ENCODE measurements around the gene CDK19.

CDK19 gene

GRCh38 chr6:110646419-110646698, 168.9 kb downstream of the CDK19 start:
- H3K9me3 ChIP-seq (ENCODE audit: control insufficient read depth in 2 of 2, low read length in 2 of 2) = no peaks in the 10 kb centered on the region
- H3K27me3 ChIP-seq (ENCODE audit: control insufficient read depth in 1 of 2, insufficient read depth in 2 of 2, low read length in 2 of 2) = no peaks in the 10 kb centered on the region
- H3K4me3 ChIP-seq (ENCODE audit: low read length in 2 of 2) = no peak overlapping the region
- no peaks in the 10 kb centered on the region for H3K36me3 ChIP-seq (ENCODE audit: control insufficient read depth in 2 of 2, insufficient read depth in 2 of 2, low read length in 2 of 2)
- no peak overlapping the region for H3K9ac ChIP-seq (ENCODE audit: low read length in 2 of 2)
- no peak overlapping the region for H3K27ac ChIP-seq (ENCODE audit: low read length)
- H3K4me1 ChIP-seq (ENCODE audit: control insufficient read depth, insufficient read depth, low read length) = no peaks in the 10 kb centered on the region

GRCh38 chr6:110645685-110646418, 169.4 kb downstream of the CDK19 start:
- Histone ChIP-seq H3K4me1 (ENCODE audit: control insufficient read depth, insufficient read depth, low read length) (no peaks in the 10 kb centered on the region), H3K27ac (ENCODE audit: low read length) (no peak overlapping the region), H3K4me3 (ENCODE audit: low read length in 2 of 2) (no peak overlapping the region), H3K36me3 (ENCODE audit: control insufficient read depth in 2 of 2, insufficient read depth in 2 of 2, low read length in 2 of 2) (no peaks in the 10 kb centered on the region), H3K27me3 (ENCODE audit: control insufficient read depth in 1 of 2, insufficient read depth in 2 of 2, low read length in 2 of 2) (no peaks in the 10 kb centered on the region), H3K9ac (ENCODE audit: low read length in 2 of 2) (no peak overlapping the region), H3K9me3 (ENCODE audit: control insufficient read depth in 2 of 2, low read length in 2 of 2) (no peaks in the 10 kb centered on the region)

- Histone ChIP-seq H3K36me3 (ENCODE audit: control insufficient read depth in 2 of 2, insufficient read depth in 2 of 2, low read length in 2 of 2) (no peaks in the 10 kb centered on the region), H3K27ac (ENCODE audit: low read length) (no peak overlapping the region), H3K9ac (ENCODE audit: low read length in 2 of 2) (no peak overlapping the region), H3K9me3 (ENCODE audit: control insufficient read depth in 2 of 2, low read length in 2 of 2) (no peaks in the 10 kb centered on the region), H3K27me3 (ENCODE audit: control insufficient read depth in 1 of 2, insufficient read depth in 2 of 2, low read length in 2 of 2) (no peaks in the 10 kb centered on the region), H3K4me3 (ENCODE audit: low read length in 2 of 2) (no peak overlapping the region), H3K4me1 (ENCODE audit: control insufficient read depth, insufficient read depth, low read length) (no peaks in the 10 kb centered on the region)
Observed at GRCh38 chr6:110643175-110643574, 172.1 kb downstream of the CDK19 start.

- no peaks in the 10 kb centered on the region for H3K4me1 ChIP-seq (ENCODE audit: control insufficient read depth, insufficient read depth, low read length)
- H3K27ac ChIP-seq (ENCODE audit: low read length) = no peak overlapping the region
Observed at GRCh38 chr6:110642711-110643110, 172.6 kb downstream of the CDK19 start.

GRCh38 chr6:110636781-110637180, 178.5 kb downstream of the CDK19 start:
- Histone ChIP-seq H3K36me3 (ENCODE audit: control insufficient read depth in 2 of 2, insufficient read depth in 2 of 2, low read length in 2 of 2) (no peaks in the 10 kb centered on the region), H3K9me3 (ENCODE audit: control insufficient read depth in 2 of 2, low read length in 2 of 2) (no peaks in the 10 kb centered on the region), H3K4me3 (ENCODE audit: low read length in 2 of 2) (no peak overlapping the region), H3K27ac (ENCODE audit: low read length) (no peak overlapping the region), H3K9ac (ENCODE audit: low read length in 2 of 2) (no peak overlapping the region), H3K27me3 (ENCODE audit: control insufficient read depth in 1 of 2, insufficient read depth in 2 of 2, low read length in 2 of 2) (no peaks in the 10 kb centered on the region), H3K4me1 (ENCODE audit: control insufficient read depth, insufficient read depth, low read length) (no peaks in the 10 kb centered on the region)

More at GRCh38 chr6:110642711-110643110, 172.6 kb downstream of the CDK19 start:
- no peak overlapping the region for H3K4me3 ChIP-seq (ENCODE audit: low read length in 2 of 2)
- H3K27me3 ChIP-seq (ENCODE audit: control insufficient read depth in 1 of 2, insufficient read depth in 2 of 2, low read length in 2 of 2) = no peaks in the 10 kb centered on the region
- H3K36me3 ChIP-seq (ENCODE audit: control insufficient read depth in 2 of 2, insufficient read depth in 2 of 2, low read length in 2 of 2) = no peaks in the 10 kb centered on the region
- no peak overlapping the region for H3K9ac ChIP-seq (ENCODE audit: low read length in 2 of 2)
- no peaks in the 10 kb centered on the region for H3K9me3 ChIP-seq (ENCODE audit: control insufficient read depth in 2 of 2, low read length in 2 of 2)

- no peaks in the 10 kb centered on the region for H3K4me1 ChIP-seq (ENCODE audit: control insufficient read depth, insufficient read depth, low read length)
- H3K27ac ChIP-seq (ENCODE audit: low read length) = no peak overlapping the region
- no peaks in the 10 kb centered on the region for H3K36me3 ChIP-seq (ENCODE audit: control insufficient read depth in 2 of 2, insufficient read depth in 2 of 2, low read length in 2 of 2)
- H3K4me3 ChIP-seq (ENCODE audit: low read length in 2 of 2) = no peak overlapping the region
- no peaks in the 10 kb centered on the region for H3K9me3 ChIP-seq (ENCODE audit: control insufficient read depth in 2 of 2, low read length in 2 of 2)
- H3K9ac ChIP-seq (ENCODE audit: low read length in 2 of 2) = no peak overlapping the region
- H3K27me3 ChIP-seq (ENCODE audit: control insufficient read depth in 1 of 2, insufficient read depth in 2 of 2, low read length in 2 of 2) = no peaks in the 10 kb centered on the region
Observed at GRCh38 chr6:110635096-110635495, 180.2 kb downstream of the CDK19 start.

- Histone ChIP-seq H3K9ac (ENCODE audit: low read length in 2 of 2) (no peak overlapping the region), H3K27ac (ENCODE audit: low read length) (no peak overlapping the region), H3K4me3 (ENCODE audit: low read length in 2 of 2) (no peak overlapping the region), H3K9me3 (ENCODE audit: control insufficient read depth in 2 of 2, low read length in 2 of 2) (no peaks in the 10 kb centered on the region), H3K4me1 (ENCODE audit: control insufficient read depth, insufficient read depth, low read length) (no peaks in the 10 kb centered on the region), H3K27me3 (ENCODE audit: control insufficient read depth in 1 of 2, insufficient read depth in 2 of 2, low read length in 2 of 2) (no peaks in the 10 kb centered on the region), H3K36me3 (ENCODE audit: control insufficient read depth in 2 of 2, insufficient read depth in 2 of 2, low read length in 2 of 2) (no peaks in the 10 kb centered on the region)
Observed at GRCh38 chr6:110633731-110634213, 181.5 kb downstream of the CDK19 start.

GRCh38 chr6:110629153-110629552, 186.1 kb downstream of the CDK19 start:
- no peaks in the 10 kb centered on the region for H3K4me1 ChIP-seq (ENCODE audit: control insufficient read depth, insufficient read depth, low read length)
- H3K27me3 ChIP-seq (ENCODE audit: control insufficient read depth in 1 of 2, insufficient read depth in 2 of 2, low read length in 2 of 2) = no peaks in the 10 kb centered on the region
- no peak overlapping the region for H3K9ac ChIP-seq (ENCODE audit: low read length in 2 of 2)
- H3K9me3 ChIP-seq (ENCODE audit: control insufficient read depth in 2 of 2, low read length in 2 of 2) = no peaks in the 10 kb centered on the region
- H3K4me3 ChIP-seq (ENCODE audit: low read length in 2 of 2) = no peak overlapping the region
- H3K36me3 ChIP-seq (ENCODE audit: control insufficient read depth in 2 of 2, insufficient read depth in 2 of 2, low read length in 2 of 2) = no peaks in the 10 kb centered on the region
- H3K27ac ChIP-seq (ENCODE audit: low read length) = no peak overlapping the region

GRCh38 chr6:110628330-110628729, 186.9 kb downstream of the CDK19 start:
- no peak overlapping the region for H3K4me3 ChIP-seq (ENCODE audit: low read length in 2 of 2)
- H3K9me3 ChIP-seq (ENCODE audit: control insufficient read depth in 2 of 2, low read length in 2 of 2) = no peaks in the 10 kb centered on the region
- H3K36me3 ChIP-seq (ENCODE audit: control insufficient read depth in 2 of 2, insufficient read depth in 2 of 2, low read length in 2 of 2) = no peaks in the 10 kb centered on the region
- no peak overlapping the region for H3K27ac ChIP-seq (ENCODE audit: low read length)
- no peaks in the 10 kb centered on the region for H3K27me3 ChIP-seq (ENCODE audit: control insufficient read depth in 1 of 2, insufficient read depth in 2 of 2, low read length in 2 of 2)
- H3K4me1 ChIP-seq (ENCODE audit: control insufficient read depth, insufficient read depth, low read length) = no peaks in the 10 kb centered on the region
- no peak overlapping the region for H3K9ac ChIP-seq (ENCODE audit: low read length in 2 of 2)

GRCh38 chr6:110626442-110626841, 188.8 kb downstream of the CDK19 start:
- Histone ChIP-seq H3K4me1 (ENCODE audit: control insufficient read depth, insufficient read depth, low read length) (no peaks in the 10 kb centered on the region), H3K9me3 (ENCODE audit: control insufficient read depth in 2 of 2, low read length in 2 of 2) (no peaks in the 10 kb centered on the region), H3K36me3 (ENCODE audit: control insufficient read depth in 2 of 2, insufficient read depth in 2 of 2, low read length in 2 of 2) (peaks cover 0 to under 1% of the 10 kb centered on the region in 2 donors), H3K9ac (ENCODE audit: low read length in 2 of 2) (no peak overlapping the region), H3K4me3 (ENCODE audit: low read length in 2 of 2) (no peak overlapping the region), H3K27me3 (ENCODE audit: control insufficient read depth in 1 of 2, insufficient read depth in 2 of 2, low read length in 2 of 2) (no peaks in the 10 kb centered on the region), H3K27ac (ENCODE audit: low read length) (no peak overlapping the region)

GRCh38 chr6:110625883-110626282, 189.4 kb downstream of the CDK19 start:
- Histone ChIP-seq H3K36me3 (ENCODE audit: control insufficient read depth in 2 of 2, insufficient read depth in 2 of 2, low read length in 2 of 2) (peaks cover 0 to 2% of the 10 kb centered on the region in 2 donors), H3K4me1 (ENCODE audit: control insufficient read depth, insufficient read depth, low read length) (no peaks in the 10 kb centered on the region), H3K9me3 (ENCODE audit: control insufficient read depth in 2 of 2, low read length in 2 of 2) (no peaks in the 10 kb centered on the region), H3K27ac (ENCODE audit: low read length) (no peak overlapping the region), H3K4me3 (ENCODE audit: low read length in 2 of 2) (no peak overlapping the region), H3K27me3 (ENCODE audit: control insufficient read depth in 1 of 2, insufficient read depth in 2 of 2, low read length in 2 of 2) (no peaks in the 10 kb centered on the region), H3K9ac (ENCODE audit: low read length in 2 of 2) (no peak overlapping the region)
